Measurements from ENCODE around the gene PMPCA. TPM values are rescaled to one million over a fixed set of nuclear protein-coding genes. Genes with fewer than 3 reads are reported as not detected.

Gene PMPCA
- total RNA-seq, 1 donor from 2014 or later, result 60.5 TPM

Other genes with a start within 250 kb of the PMPCA start
- gene LHX3, start 205.5 kb upstream of the PMPCA start, total RNA-seq, result not detected in 2 replicates
- 18.2 and 20.7 TPM in 2 replicates for gene QSOX2, start 164.8 kb upstream of the PMPCA start, total RNA-seq
- 0.05 TPM in 1 of 2 replicates, not detected in the other for gene CCDC187, start 106.6 kb upstream of the PMPCA start, total RNA-seq
- gene GPSM1, start 83.1 kb upstream of the PMPCA start, total RNA-seq, result 22.3 and 28.3 TPM in 2 replicates
- 17.0 and 34.0 TPM in 2 replicates for gene DNLZ, start 46.9 kb upstream of the PMPCA start, total RNA-seq
- 0.21 and 0.91 TPM in 2 replicates for gene CARD9, start 37.0 kb upstream of the PMPCA start, total RNA-seq
- gene SNAPC4, start 10.5 kb upstream of the PMPCA start, total RNA-seq, result 7.6 and 9.2 TPM in 2 replicates
- 46.6 and 48.2 TPM in 2 replicates for gene ENTR1, start within 50 bp of the PMPCA start, total RNA-seq
- 8.3 and 12.4 TPM in 2 replicates for gene INPP5E, start 29.2 kb downstream of the PMPCA start, total RNA-seq
- 25.3 and 26.9 TPM in 2 replicates for gene SEC16A, start 72.4 kb downstream of the PMPCA start, total RNA-seq
- 6.2 and 16.0 TPM in 2 replicates for gene NOTCH1, start 135.4 kb downstream of the PMPCA start, total RNA-seq

Measured in myocyte (in vitro differentiated cells).